Activated T-helper 2 cell treated with anti-CD3 and anti-CD28 coated beads, Interferon-gamma antibody, Interleukin-2, Interleukin-4, amounts not matched to agents 10 μg/mL and 5 μg/mL and 100 μg/mL, durations not matched to agents 14 hours and 24 hours and 36 hours (primary cell): Measurements from ENCODE around the gene PROSER3. TPM values are rescaled to one million over a fixed set of nuclear protein-coding genes. Genes with fewer than 3 reads are reported as not detected.
A peak's percentile ranks its signal among the peaks of the same experiment; 100 is the strongest.

Experiments
- DNase-seq: peaks from one replicate; pipeline ENCODE4 v3.0.0; 2021; ENCODE audit warnings: low spot score
- H3K27ac Mint-ChIP-seq: one replicate; pipeline ENCODE4 v1.8.0; 2021; ENCODE audit warnings: mixed read lengths
- H3K27me3 Mint-ChIP-seq: one replicate; pipeline ENCODE4 v1.8.0; 2021; ENCODE audit warnings: low read depth, mixed read lengths
- H3K36me3 Mint-ChIP-seq: one replicate; pipeline ENCODE4 v1.8.0; 2021; ENCODE audit warnings: low read depth, mixed read lengths
- H3K4me1 Mint-ChIP-seq: one replicate; pipeline ENCODE4 v1.8.0; 2021; ENCODE audit warnings: low read depth, mixed read lengths
- H3K4me3 Mint-ChIP-seq: one replicate; pipeline ENCODE4 v1.8.0; 2021; ENCODE audit warnings: low read depth, mild to moderate bottlenecking, moderate library complexity, mixed read lengths
- H3K9me3 Mint-ChIP-seq: one replicate; pipeline ENCODE4 v1.8.0; 2021; ENCODE audit warnings: mixed read lengths
- intact Hi-C: fragments of 100-400 bp; cut with micrococcal nuclease; formaldehyde crosslinking; loops from one replicate; pipeline ENCODE4 v1.15.1; 2023
- total RNA-seq: library from RNA; stranded (reverse); gene quantifications from 2 replicates; pipeline ENCODE4 v1.2.3, GENCODE V29; 2022

Gene PROSER3
- total RNA-seq, 1 donor from 2014 or later, result 41.2 TPM

DNA sequence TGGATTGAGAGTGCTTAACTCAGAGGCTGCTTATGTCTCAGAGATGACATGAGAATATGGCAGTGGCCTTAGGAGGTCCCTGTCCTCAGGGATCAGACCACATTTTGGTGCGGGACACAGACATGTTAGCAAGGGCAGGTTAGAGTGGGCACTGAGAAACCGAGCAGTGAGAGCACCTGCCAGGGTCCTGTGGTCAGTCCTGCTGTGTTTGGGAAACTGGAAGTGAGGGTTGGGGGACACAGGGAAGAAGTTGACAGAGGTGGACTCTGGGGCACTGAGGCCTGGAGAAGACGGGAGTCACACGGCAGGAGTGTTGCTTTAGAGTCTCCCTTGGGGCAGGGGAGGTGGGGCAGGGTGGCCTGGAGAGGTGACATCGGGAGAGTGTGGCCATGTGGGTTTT lies 23.1 kb upstream of the PROSER3 start:
- intact Hi-C loops, result no loop called here
- Mint-ChIP-seq H3K4me1 (peaks cover 5% of the 10 kb centered on the region), H3K27ac (no peak overlapping the region), H3K36me3 (peaks cover 77% of the 10 kb centered on the region), H3K9me3 (no peaks in the 10 kb centered on the region), H3K27me3 (no peaks in the 10 kb centered on the region), H3K4me3 (no peak overlapping the region)
- no peak for DNase-seq

DNA sequence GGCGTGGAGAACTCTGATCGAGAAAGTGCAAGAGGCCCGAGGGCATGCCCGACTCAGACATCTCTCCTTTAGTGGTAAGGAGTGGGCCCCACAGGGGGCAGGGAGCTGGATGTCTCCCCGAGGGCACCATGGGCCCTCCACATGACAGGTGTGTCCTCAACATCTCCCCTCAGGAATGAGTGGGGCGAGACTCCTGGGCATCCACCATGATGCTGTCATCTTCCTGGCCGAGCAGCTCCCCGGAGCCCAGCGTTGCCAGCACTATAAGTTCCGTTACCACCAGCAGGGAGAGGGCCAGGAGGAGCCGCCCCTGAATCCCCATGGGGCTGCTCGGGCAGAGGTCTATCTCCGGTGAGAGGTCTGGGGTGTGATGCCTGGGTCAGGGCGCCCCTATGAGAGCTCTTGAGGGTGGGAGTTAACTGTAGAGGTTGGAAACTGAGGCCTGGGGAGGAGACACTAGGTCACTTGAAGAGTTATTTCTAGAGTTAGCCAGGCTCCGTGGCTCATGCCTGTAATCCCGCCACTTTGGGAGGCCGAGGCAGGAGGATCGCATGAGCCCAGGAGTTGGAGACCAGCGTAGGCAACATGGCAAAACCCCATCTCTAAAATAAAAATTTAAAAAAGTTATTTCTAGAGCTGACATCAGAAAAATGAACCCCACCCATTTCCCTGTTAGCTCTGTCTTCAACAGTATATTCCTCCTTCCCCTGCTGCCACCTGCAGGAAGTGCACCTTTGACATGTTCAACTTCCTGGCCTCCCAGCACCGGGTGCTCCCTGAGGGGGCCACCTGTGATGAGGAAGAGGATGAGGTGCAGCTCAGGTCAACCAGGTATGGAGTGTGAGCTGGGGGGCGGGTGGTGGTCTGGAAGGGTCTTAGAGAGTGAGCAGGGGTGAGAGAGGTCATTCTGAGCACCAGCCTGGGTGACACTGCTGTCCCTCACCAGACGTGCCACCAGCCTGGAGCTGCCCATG lies 20.8 kb upstream of the PROSER3 start:
- intact Hi-C loops, result no loop called here
- H3K4me1 Mint-ChIP-seq, result peaks cover 10% of the 10 kb centered on the region
- H3K27ac Mint-ChIP-seq, result peak overlapping the region; percentile 62
- no peaks in the 10 kb centered on the region for H3K9me3 Mint-ChIP-seq
- H3K36me3 Mint-ChIP-seq, result peaks cover 64% of the 10 kb centered on the region
- H3K27me3 Mint-ChIP-seq, result no peaks in the 10 kb centered on the region
- H3K4me3 Mint-ChIP-seq, result no peak overlapping the region
- no peak for DNase-seq

DNA sequence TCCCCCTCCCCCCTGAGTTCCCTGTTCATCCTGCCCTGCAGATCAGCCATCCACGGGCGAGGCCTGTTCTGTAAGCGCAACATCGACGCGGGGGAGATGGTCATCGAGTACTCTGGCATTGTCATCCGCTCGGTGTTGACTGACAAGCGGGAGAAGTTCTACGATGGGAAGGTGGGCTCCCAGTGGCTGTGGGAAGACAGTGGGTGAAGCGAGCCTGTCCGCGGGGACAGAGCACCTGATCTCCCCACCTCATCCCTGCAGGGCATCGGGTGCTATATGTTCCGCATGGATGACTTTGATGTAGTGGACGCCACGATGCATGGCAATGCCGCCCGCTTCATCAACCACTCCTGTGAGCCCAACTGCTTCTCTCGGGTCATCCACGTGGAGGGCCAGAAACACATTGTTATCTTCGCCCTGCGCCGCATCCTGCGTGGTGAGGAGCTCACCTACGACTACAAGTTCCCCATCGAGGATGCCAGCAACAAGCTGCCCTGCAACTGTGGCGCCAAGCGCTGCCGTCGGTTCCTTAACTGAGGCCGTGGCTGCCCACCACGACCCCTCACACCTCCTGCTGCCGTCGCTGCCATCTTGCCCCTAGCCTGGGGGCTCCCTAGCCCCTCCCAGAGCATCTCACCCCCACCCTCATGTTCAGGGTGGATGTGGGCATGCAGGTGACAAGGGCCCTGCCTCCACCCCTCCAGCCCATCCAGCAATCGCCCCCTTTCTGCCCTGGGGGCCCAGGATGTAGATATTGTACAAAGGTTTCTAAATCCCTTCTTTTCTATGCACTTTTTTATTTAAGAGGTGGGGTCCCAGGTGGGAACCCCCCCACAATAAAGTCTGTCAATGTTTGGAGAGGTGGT lies 19.7 kb upstream of the PROSER3 start:
- peaks cover 18% of the 10 kb centered on the region for H3K4me1 Mint-ChIP-seq
- intact Hi-C loops, result no loop called here
- no peak overlapping the region for H3K4me3 Mint-ChIP-seq
- DNase-seq, result no peak
- no peaks in the 10 kb centered on the region for H3K9me3 Mint-ChIP-seq
- no peaks in the 10 kb centered on the region for H3K27me3 Mint-ChIP-seq
- no peak overlapping the region for H3K27ac Mint-ChIP-seq
- peaks cover 71% of the 10 kb centered on the region for H3K36me3 Mint-ChIP-seq

DNA sequence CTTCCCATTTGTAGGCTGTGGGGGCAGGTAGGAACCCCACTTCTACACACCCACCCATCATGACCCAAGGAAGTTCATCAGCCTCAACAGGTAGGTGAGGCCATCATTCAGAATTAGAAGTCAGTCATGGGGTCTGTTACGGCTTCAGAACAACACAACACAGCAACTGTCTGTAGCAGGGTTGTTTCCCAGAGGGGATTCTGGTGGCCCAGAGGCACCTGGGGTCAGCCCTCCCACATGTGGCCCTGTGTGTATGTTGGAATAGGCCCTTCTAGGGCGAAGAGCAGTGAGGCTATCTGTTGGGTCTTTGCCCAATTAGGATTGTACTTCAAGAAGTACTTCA lies 19.1 kb upstream of the PROSER3 start:
- Mint-ChIP-seq H3K27ac (no peak overlapping the region), H3K4me1 (peaks cover 22% of the 10 kb centered on the region), H3K27me3 (no peaks in the 10 kb centered on the region), H3K9me3 (no peaks in the 10 kb centered on the region), H3K4me3 (peak overlapping the region; percentile 47), H3K36me3 (peaks cover 68% of the 10 kb centered on the region)
- DNase-seq, result no peak
- intact Hi-C loops, result no loop called here

DNA sequence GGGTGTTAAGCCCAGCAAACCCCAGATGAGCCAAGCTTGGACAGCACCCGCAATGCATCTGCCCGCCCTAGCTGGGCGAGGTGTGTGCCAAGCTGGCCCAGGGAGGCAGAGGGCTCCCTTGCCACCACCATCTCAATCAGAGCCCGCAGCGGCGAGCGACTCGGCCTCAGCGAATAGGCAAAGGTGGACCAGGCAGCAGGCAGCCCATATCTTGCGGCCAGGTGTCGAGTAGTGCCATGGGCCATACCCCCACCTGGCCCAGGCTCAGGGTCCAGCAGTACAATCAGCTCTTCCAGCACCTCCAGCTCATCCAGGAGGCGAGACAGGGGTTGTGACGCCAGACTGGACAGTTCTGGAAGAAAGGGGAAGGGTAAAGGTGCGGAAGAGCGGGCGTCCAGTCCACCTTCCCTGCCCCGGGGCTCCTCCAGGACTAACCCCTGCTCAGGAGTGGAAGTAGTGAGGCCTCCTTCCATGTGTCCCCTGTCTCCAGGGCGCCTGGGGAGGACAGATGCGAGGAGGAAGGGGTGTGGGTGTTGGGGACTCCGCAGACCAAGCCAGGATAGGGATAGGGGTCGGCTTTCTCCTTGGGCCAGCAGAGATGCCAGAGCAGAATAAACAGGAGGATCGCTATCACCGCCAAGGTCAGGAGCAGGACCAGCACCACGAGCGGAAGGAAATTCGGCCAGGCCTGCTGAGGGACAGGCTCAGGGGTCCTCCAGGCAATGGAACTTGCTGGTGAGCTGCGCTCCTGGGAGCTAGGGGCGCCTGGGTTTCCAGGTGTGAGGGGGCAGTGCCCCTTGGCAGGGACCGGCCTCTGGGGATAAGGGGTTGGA lies 18.5 kb upstream of the PROSER3 start:
- no peak for DNase-seq
- Mint-ChIP-seq H3K27ac (no peak overlapping the region), H3K27me3 (no peaks in the 10 kb centered on the region), H3K9me3 (no peaks in the 10 kb centered on the region), H3K4me1 (peaks cover 25% of the 10 kb centered on the region), H3K36me3 (peaks cover 65% of the 10 kb centered on the region), H3K4me3 (peak overlapping the region; percentile 47)
- intact Hi-C loops, result loop anchor here (1.0 to 10.0 kb wide), 7 partner anchors 27 to 475 kb away; partner anchors contain the start of genes COX6B1, SDHAF1, THAP8 and WDR62

DNA sequence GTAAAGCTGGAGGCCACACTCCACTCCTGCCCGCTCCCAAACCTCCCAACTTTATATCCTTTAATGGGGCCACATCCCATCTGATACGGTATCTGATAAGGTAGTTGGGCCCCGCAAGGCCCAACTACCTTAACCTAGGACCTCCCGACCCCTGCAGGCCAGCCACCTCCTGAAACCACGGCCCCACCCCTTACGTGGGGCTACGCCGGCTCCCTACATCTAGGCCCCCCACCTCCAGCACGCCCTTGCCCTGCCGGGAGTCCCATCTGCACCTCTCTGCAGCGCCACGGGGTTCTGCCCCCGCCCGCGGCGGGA lies 17.9 kb upstream of the PROSER3 start:
- no peak for DNase-seq
- H3K4me3 Mint-ChIP-seq, result peak overlapping the region; percentile 94
- peaks cover 59% of the 10 kb centered on the region for H3K36me3 Mint-ChIP-seq
- H3K9me3 Mint-ChIP-seq, result no peaks in the 10 kb centered on the region
- intact Hi-C loops, result loop anchor here (1.0 to 10.0 kb wide), 7 partner anchors 28 to 475 kb away; partner anchors contain the start of genes COX6B1, SDHAF1, THAP8 and WDR62
- H3K27me3 Mint-ChIP-seq, result no peaks in the 10 kb centered on the region
- H3K4me1 Mint-ChIP-seq, result peaks cover 25% of the 10 kb centered on the region
- no peak overlapping the region for H3K27ac Mint-ChIP-seq

DNA sequence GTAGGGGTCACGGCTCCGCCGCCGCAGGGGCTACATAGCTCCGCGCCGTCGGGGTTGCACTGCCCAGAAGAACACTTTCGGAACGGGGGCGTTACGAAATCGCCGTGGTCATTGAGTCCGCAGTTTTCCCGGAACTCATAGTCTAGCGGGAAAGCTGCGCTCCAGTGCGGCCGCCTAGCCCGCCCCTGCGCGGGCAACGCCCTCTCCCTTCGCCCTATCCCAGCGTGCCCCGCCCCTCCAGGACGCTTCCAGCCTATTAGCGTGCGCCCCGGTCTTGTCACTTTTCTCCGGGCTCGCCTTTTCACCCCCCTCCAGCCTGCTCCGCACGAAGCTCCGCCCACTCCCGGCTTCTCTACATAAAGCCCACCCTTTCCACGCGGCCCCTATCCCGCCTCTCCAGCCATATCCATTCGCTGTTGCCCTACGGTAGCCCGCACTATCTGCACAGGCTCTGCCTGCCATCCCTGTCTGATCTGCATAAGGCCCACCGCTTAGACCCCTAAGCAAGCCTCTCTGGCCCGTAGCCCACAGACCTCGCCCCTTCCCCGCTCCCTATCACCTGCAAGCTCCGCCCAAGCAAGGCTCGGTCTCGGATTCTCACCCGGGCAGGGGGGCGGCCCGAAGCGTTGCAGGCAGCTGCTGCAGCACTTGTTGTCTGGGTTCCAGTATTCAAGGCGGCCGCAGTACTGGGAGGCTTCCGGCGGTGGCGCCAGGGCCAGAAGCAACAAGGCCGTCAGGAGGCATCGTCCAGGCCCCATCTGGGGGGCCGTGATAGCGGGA lies 17.4 kb upstream of the PROSER3 start:
- peaks cover 25% of the 10 kb centered on the region for H3K4me1 Mint-ChIP-seq
- no peaks in the 10 kb centered on the region for H3K9me3 Mint-ChIP-seq
- H3K27ac Mint-ChIP-seq, result peak overlapping the region; percentile 94
- H3K27me3 Mint-ChIP-seq, result no peaks in the 10 kb centered on the region
- peak; percentile 95 for DNase-seq
- peak overlapping the region; percentile 94 for H3K4me3 Mint-ChIP-seq
- intact Hi-C loops, result loop anchor here (1.0 to 10.0 kb wide), 7 partner anchors 28 to 474 kb away; partner anchors contain the start of genes COX6B1, SDHAF1, THAP8 and WDR62
- peaks cover 54% of the 10 kb centered on the region for H3K36me3 Mint-ChIP-seq

DNA sequence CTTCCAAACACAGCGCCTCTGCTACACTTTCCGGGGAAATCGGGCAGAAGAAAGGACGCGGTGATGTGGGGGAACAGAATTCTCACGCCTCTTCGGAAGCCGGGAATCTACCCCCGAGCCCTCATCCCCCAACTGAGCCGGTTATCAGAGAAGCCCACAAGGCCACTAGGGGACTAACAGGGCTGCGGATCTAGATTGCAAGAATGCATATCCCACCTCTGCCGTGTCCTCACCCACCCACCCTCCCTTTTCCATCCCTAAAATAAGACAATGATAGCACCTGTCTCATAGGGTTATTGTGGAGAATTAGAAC lies 16.8 kb upstream of the PROSER3 start:
- Mint-ChIP-seq H3K9me3 (no peaks in the 10 kb centered on the region), H3K4me3 (peak overlapping the region; percentile 94), H3K27me3 (no peaks in the 10 kb centered on the region), H3K36me3 (peaks cover 51% of the 10 kb centered on the region), H3K27ac (peak overlapping the region; percentile 94), H3K4me1 (peaks cover 30% of the 10 kb centered on the region)
- intact Hi-C loops, result loop anchor here (2.0 to 10.0 kb wide), 5 partner anchors 46 to 474 kb away; partner anchors contain the start of genes COX6B1, SDHAF1, THAP8 and WDR62
- no peak for DNase-seq

DNA sequence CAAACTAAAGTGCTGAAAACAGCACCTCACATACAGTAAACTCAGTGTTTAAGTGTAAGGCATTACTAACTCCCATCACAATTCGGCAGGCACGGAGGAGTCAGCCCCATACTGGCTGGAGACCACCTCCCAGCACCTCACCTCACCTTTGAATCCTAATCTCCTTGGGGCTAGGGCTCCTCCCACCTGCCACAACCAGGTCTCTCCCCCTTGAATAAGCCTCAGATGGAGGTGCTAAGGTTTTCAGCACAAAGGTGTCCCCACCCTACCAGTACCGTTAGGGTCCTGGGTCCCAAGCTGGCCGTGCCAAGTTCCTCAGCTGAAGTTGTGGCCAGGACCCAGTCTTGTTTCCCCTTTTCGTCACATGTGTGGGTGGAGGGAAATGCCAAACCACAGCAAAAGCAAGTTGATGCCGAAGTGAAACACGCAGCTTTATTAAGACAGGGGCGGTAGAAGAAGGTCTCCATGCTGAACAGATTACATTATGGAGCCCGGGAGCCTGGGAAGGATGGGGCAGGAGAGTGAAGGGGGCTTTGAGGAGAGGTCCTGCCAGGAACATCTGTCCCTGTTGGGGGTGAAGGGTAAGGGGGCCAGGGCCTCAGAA lies 15.8 kb upstream of the PROSER3 start, which contains the start of gene IGFLR1:
Gene IGFLR1, minus strand, starts transcription at position 332 of the 604 bp plus-strand sequence. CDS start 1,272 bp downstream, outside the sequence.
- H3K9me3 Mint-ChIP-seq, result no peaks in the 10 kb centered on the region
- peak within 1 kb of the TSS; percentile 95 for H3K27ac Mint-ChIP-seq
- peak; percentile 65 for DNase-seq
- H3K4me1 Mint-ChIP-seq, result peaks cover 31% of the 10 kb centered on the region
- peak within 1 kb of the TSS; percentile 95 for H3K4me3 Mint-ChIP-seq
- H3K36me3 Mint-ChIP-seq, result peaks cover 40% of the 10 kb centered on the region
- intact Hi-C loops, result loop anchor here (5.0 to 10.0 kb wide), 4 partner anchors 95 to 473 kb away; partner anchors contain the start of genes COX6B1, SDHAF1, THAP8 and WDR62
- H3K27me3 Mint-ChIP-seq, result no peaks in the 10 kb centered on the region

DNA sequence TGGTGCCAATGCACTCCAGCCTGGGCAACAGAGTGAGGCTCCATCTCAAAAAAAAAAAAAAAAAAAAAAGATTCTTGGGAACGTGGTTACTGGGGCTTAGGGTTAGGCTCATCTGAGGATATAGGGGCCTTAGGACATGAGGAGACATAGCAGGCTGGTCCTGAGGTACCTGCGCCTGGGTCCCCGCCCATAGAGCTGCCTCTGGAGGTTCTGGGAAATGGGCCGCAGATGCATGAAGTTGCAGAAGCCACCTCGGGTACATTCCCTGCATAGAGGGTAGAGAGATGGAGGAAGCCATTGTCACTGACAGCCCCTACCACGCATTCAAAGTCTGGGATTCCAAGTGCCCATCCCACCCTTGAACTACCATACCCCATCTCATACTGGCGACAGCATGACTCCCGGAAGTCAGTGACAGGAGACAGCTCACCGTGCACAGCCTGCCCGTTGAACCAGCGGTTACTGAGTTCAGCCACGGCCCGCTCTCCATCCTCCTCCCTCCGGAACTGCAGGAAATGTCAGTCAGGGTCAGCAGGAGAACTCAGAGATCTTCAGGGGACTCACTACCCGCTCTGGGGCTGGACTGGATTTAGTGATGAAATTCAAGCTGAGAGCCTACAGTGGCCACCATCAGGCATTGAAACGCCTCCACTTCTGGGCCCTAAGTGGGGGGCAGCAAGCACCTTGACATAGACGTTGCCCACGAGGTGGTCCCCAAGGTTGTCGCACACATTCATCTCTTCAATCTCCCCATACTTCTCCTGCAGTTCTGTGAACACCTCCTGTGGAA lies 14.1 kb upstream of the PROSER3 start:
- Mint-ChIP-seq H3K36me3 (peaks cover 28% of the 10 kb centered on the region), H3K4me3 (peak overlapping the region; percentile 95), H3K27ac (peak overlapping the region; percentile 99), H3K27me3 (no peaks in the 10 kb centered on the region), H3K4me1 (peaks cover 37% of the 10 kb centered on the region), H3K9me3 (no peaks in the 10 kb centered on the region)
- intact Hi-C loops, result loop anchor here (1.0 to 10.0 kb wide), 6 partner anchors 42 to 471 kb away; partner anchors contain the start of genes COX6B1, SDHAF1, THAP8 and WDR62
- DNase-seq, result no peak
